Keratinocyte (primary cell): ENCODE data around the gene RUVBL2. TPM values are rescaled to one million over a fixed set of nuclear protein-coding genes. Genes with fewer than 3 reads are reported as not detected.

ENCODE experiments used
- DNase-seq: peaks from one replicate; pipeline ENCODE4 v3.0.0-alpha.2; 2011; ENCODE audit warnings: low read depth, missing footprints, low spot score
- FAIRE-seq: peaks from 2 replicates; lab custom pipeline; 2011; peaks lifted over from hg19 to GRCh38; lab: Jason Lieb, UNC
- H2AFZ ChIP-seq: 2 replicates; pipeline ENCODE4 v1.6.0; 2012; ENCODE audit warnings: low read length, control low read depth, inconsistent platforms; ENCODE audit not compliant: control insufficient read depth
- H3K27ac ChIP-seq: 2 replicates; pipeline ENCODE4 v1.5.1; 2011; ENCODE audit warnings: low read length; ENCODE audit not compliant: control insufficient read depth, insufficient read depth
- H3K27me3 ChIP-seq: 3 replicates; pipeline ENCODE4 v1.6.0; 2011; ENCODE audit warnings: low read length; ENCODE audit not compliant: control insufficient read depth, insufficient read depth; ENCODE audit errors: extremely low read depth
- H3K36me3 ChIP-seq, 2 experiments: 2 replicates in 1 of 2; 3 replicates in 1 of 2; pipeline ENCODE4 v1.5.1; 2011; ENCODE audit warnings: low read length in 2 of 2, mild to moderate bottlenecking in 1 of 2; ENCODE audit not compliant: control insufficient read depth in 2 of 2, insufficient read depth in 2 of 2; ENCODE audit errors: extremely low read depth in 1 of 2
- H3K4me1 ChIP-seq: 3 replicates; pipeline ENCODE4 v1.5.1; 2011; ENCODE audit warnings: low read length; ENCODE audit not compliant: control insufficient read depth, insufficient read depth; ENCODE audit errors: extremely low read depth
- H3K4me2 ChIP-seq: 3 replicates; pipeline ENCODE4 v1.6.0; 2011; ENCODE audit warnings: low read depth, low read length; ENCODE audit not compliant: control insufficient read depth, insufficient read depth; ENCODE audit errors: extremely low read depth
- H3K4me3 ChIP-seq, 3 experiments: fragments of 200-600 bp in 1 of 3; sonication (generic) in 1 of 3; 2 replicates in 2 of 3; 3 replicates in 1 of 3; pipeline ENCODE4 v1.5.1; 2011 to 2016; ENCODE audit warnings: low read length in 3 of 3, mild to moderate bottlenecking in 3 of 3, control low read depth in 2 of 3, inconsistent platforms in 1 of 3, low read depth in 1 of 3, mixed read lengths in 1 of 3, mixed run types in 1 of 3, moderate library complexity in 1 of 3; ENCODE audit not compliant: control insufficient read depth in 2 of 3, insufficient read depth in 2 of 3; ENCODE audit errors: extremely low read depth in 1 of 3
- H3K79me2 ChIP-seq: 2 replicates; pipeline ENCODE4 v1.6.0; 2012; ENCODE audit warnings: low read length; ENCODE audit not compliant: control insufficient read depth, insufficient read depth
- H3K9ac ChIP-seq: 3 replicates; pipeline ENCODE4 v1.6.0; 2011; ENCODE audit warnings: low read length; ENCODE audit not compliant: control insufficient read depth, insufficient read depth; ENCODE audit errors: extremely low read depth
- H3K9me1 ChIP-seq: 3 replicates; pipeline ENCODE4 v1.6.0; 2011; ENCODE audit warnings: low read length; ENCODE audit not compliant: control insufficient read depth, insufficient read depth; ENCODE audit errors: extremely low read depth
- H3K9me3 ChIP-seq: 2 replicates; pipeline ENCODE4 v1.5.1; 2012; ENCODE audit warnings: low read depth, low read length; ENCODE audit not compliant: control insufficient read depth
- H4K20me1 ChIP-seq: 3 replicates; pipeline ENCODE4 v1.6.0; 2011; ENCODE audit warnings: low read length; ENCODE audit not compliant: control insufficient read depth, insufficient read depth; ENCODE audit errors: extremely low read depth
- CTCF ChIP-seq, 3 experiments: IDR thresholded peaks in 1 of 3; conservative IDR thresholded peaks in 1 of 3; optimal IDR thresholded peaks in 1 of 3; 2 replicates in 2 of 3; 3 replicates in 1 of 3; pipeline versions ENCODE3 to v1.5.1; 2011; ENCODE audit warnings: low read length in 3 of 3, mild to moderate bottlenecking in 3 of 3, moderate library complexity in 2 of 3, control low read depth in 1 of 3, inconsistent platforms in 1 of 3; ENCODE audit not compliant: insufficient read depth in 2 of 3; ENCODE audit errors: extremely low read depth in 1 of 3
- EZH2 ChIP-seq: IDR thresholded peaks from one replicate; pipeline ENCODE4 v1.6.1; 2012; ENCODE audit warnings: inconsistent platforms, mild to moderate bottlenecking, low read length, moderate library complexity
- dilution Hi-C: fragments of 300-500 bp; cut with MboI; formaldehyde crosslinking; loops from one replicate; pipeline ENCODE4 v1.7.0; 2020; ENCODE audit warnings: low sequenced_read_pairs; ENCODE audit not compliant: extremely low pct_ligation_motif_present
- polyA plus RNA-seq, 5 experiments: library from polyadenylated mRNA; depleted of rRNA in 3 of 5; stranded (reverse) in 3 of 5; stranded (forward) in 1 of 5; unstranded in 1 of 5; fragments of >200 nt; gene quantifications; 1 replicate in 1 of 5; 2 replicates in 3 of 5; 3 replicates in 1 of 5; pipeline versions ENCODE4 v1.2.1 to v1.2.3, GENCODE V29; 2011 to 2012; ENCODE audit warnings: missing spikeins in 2 of 5, low read depth in 1 of 5, low replicate concordance in 1 of 5

RUVBL2 gene
- polyA plus RNA-seq, 1 donor (not counting 4 experiments of a cell fraction or from before 2014, with no cell fraction given) = 126 TPM

GRCh38 chr19:49010453-49010852 lies 16.8 kb downstream of the RUVBL2 start:
- DNase-seq (no peak), FAIRE-seq (no peak)
- H4K20me1 ChIP-seq = no peaks in the 10 kb centered on the region
- no peak overlapping the region for H3K27ac ChIP-seq
- H3K9me1 ChIP-seq = no peaks in the 10 kb centered on the region
- dilution Hi-C loops = no loop called here
- H3K79me2 ChIP-seq = no peaks in the 10 kb centered on the region
- no peak overlapping the region for H3K4me2 ChIP-seq
- no peak overlapping the region for H2AFZ ChIP-seq
- H3K4me1 ChIP-seq = no peaks in the 10 kb centered on the region
- no peaks in the 10 kb centered on the region for H3K27me3 ChIP-seq
- H3K9me3 ChIP-seq = no peaks in the 10 kb centered on the region
- no peak overlapping the region for H3K4me3 ChIP-seq
- H3K36me3 ChIP-seq = peaks cover 26 to 38% of the 10 kb centered on the region in 2 experiments
- H3K9ac ChIP-seq = no peak overlapping the region
- no peak for TF ChIP-seq CTCF (optimal IDR thresholded peaks at IDR 0.05 in 1 of 3, IDR thresholded peaks at IDR 0.05 in 1 of 3, conservative IDR thresholded peaks at IDR 0.05 in 1 of 3; ENCODE audit: extremely low read depth in 1 of 3, insufficient read depth in 2 of 3, low read length in 3 of 3)
- TF ChIP-seq EZH2 = no peak

- TF ChIP-seq EZH2 = no peak
- no peak for TF ChIP-seq CTCF (optimal IDR thresholded peaks at IDR 0.05 in 1 of 3, IDR thresholded peaks at IDR 0.05 in 1 of 3, conservative IDR thresholded peaks at IDR 0.05 in 1 of 3; ENCODE audit: extremely low read depth in 1 of 3, insufficient read depth in 2 of 3, low read length in 3 of 3)
- H3K36me3 ChIP-seq = peaks cover 23 to 35% of the 10 kb centered on the region in 2 experiments
- dilution Hi-C loops = no loop called here
Observed at GRCh38 chr19:49011194-49011593, 17.5 kb downstream of the RUVBL2 start.

More at GRCh38 chr19:49011194-49011593, 17.5 kb downstream of the RUVBL2 start:
- Histone ChIP-seq H3K27ac (no peak overlapping the region), H3K9me1 (no peaks in the 10 kb centered on the region), H3K4me1 (no peaks in the 10 kb centered on the region), H3K4me3 (no peak overlapping the region), H3K27me3 (no peaks in the 10 kb centered on the region), H2AFZ (no peak overlapping the region), H4K20me1 (no peaks in the 10 kb centered on the region), H3K9me3 (no peaks in the 10 kb centered on the region), H3K79me2 (no peaks in the 10 kb centered on the region), H3K4me2 (no peak overlapping the region), H3K9ac (no peak overlapping the region)
- DNase-seq (no peak), FAIRE-seq (no peak)
